HepG2 (cell line): ENCODE results near the gene GIMAP4. TPM values are rescaled to one million over a fixed set of nuclear protein-coding genes. Genes with fewer than 3 reads are reported as not detected.

Experiments used
- ATAC-seq: fragments of 200-7000 bp; cut with Tn5 transposase; 3 replicates; pipeline ENCODE4 v1.9.1; 2020; ENCODE audit warnings: mild to moderate bottlenecking, moderate library complexity
- BruUV-seq: library from RNA; stranded (reverse); fragments of 400-500 nt; replicated peaks from 2 replicates; lab custom pipeline; 2021; lab: Mats Ljungman, UMichigan
- CTCF ChIA-PET: fragments of 300-600 bp; formaldehyde crosslinking; extraction: SDS; loops from one replicate; lab custom pipeline; 2021; ENCODE audit warnings: low total read pairs, inconsistent platforms, low intra/inter-chr PET ratio; lab: Yijun Ruan, JAX
- POLR2A ChIA-PET: fragments of 350-600 bp; sonication (Branson Sonifier 250); formaldehyde crosslinking; loops from one replicate; lab custom pipeline; 2020; ENCODE audit warnings: antibody characterized with exemption, inconsistent platforms; lab: Yijun Ruan, JAX
- DNase-seq: peaks from one replicate; pipeline ENCODE4 v3.0.0-alpha.2; 2015; ENCODE audit warnings: low spot score
- FAIRE-seq: peaks from 3 replicates; lab custom pipeline; 2011; peaks lifted over from hg19 to GRCh38; lab: Jason Lieb, UNC
- H2AFZ ChIP-seq: one replicate; pipeline ENCODE4 v1.6.1; 2011; ENCODE audit warnings: low read length, inconsistent platforms
- H3K27ac ChIP-seq: fragments of 300-600 bp; 3 replicates; pipeline ENCODE4 v1.8.0; 2011; ENCODE audit warnings: mixed run types, mild to moderate bottlenecking, mixed read lengths, low read length, inconsistent platforms; ENCODE audit not compliant: insufficient read depth; ENCODE audit errors: extremely low read length
- H3K27me3 ChIP-seq, 2 experiments: fragments of 200-600 bp in 1 of 2; 2 replicates in 1 of 2; 3 replicates in 1 of 2; pipeline versions ENCODE4 v1.6.0 to v1.8.0; 2011; ENCODE audit warnings: low read length in 2 of 2, mild to moderate bottlenecking in 2 of 2, moderate library complexity in 2 of 2, inconsistent platforms in 1 of 2; ENCODE audit not compliant: insufficient read depth in 2 of 2, control insufficient read depth in 1 of 2
- H3K36me3 ChIP-seq, 2 experiments: fragments of 200-600 bp in 1 of 2; replicated peaks in 1 of 2; 2 replicates in 1 of 2; 3 replicates in 1 of 2; pipeline versions ENCODE4 v1.5.1 to v1.8.0; 2011; ENCODE audit warnings: low read length in 2 of 2, inconsistent platforms in 1 of 2; ENCODE audit not compliant: insufficient read depth in 2 of 2, control insufficient read depth in 1 of 2
- H3K4me1 ChIP-seq: 2 replicates; pipeline ENCODE4 v1.5.1; 2012; ENCODE audit warnings: low read length, inconsistent platforms; ENCODE audit not compliant: insufficient read depth
- H3K4me2 ChIP-seq: 2 replicates; pipeline ENCODE4 v1.6.0; 2011; ENCODE audit warnings: low read depth, low read length, inconsistent platforms
- H3K4me3 ChIP-seq, 3 experiments: fragments of 200-600 bp in 1 of 3; sonication (generic), shearing (Covaris generic) in 1 of 3; replicated peaks in 1 of 3; 2 replicates each; pipeline ENCODE4 v1.5.1; 2011 to 2016; ENCODE audit warnings: low read length in 3 of 3, inconsistent platforms in 2 of 3, low read depth in 2 of 3, mild to moderate bottlenecking in 2 of 3, control low read depth in 1 of 3, mixed read lengths in 1 of 3; ENCODE audit not compliant: insufficient read depth in 1 of 3
- H3K79me2 ChIP-seq: one replicate; pipeline ENCODE4 v1.6.1; 2011; ENCODE audit warnings: low read length, inconsistent platforms; ENCODE audit not compliant: insufficient read depth
- H3K9ac ChIP-seq: 2 replicates; pipeline ENCODE4 v1.6.0; 2011; ENCODE audit warnings: mild to moderate bottlenecking, low read depth, low read length, inconsistent platforms; ENCODE audit not compliant: insufficient read depth
- H3K9me3 ChIP-seq: 2 replicates; pipeline ENCODE4 v1.5.1; 2012; ENCODE audit warnings: mild to moderate bottlenecking, low read length
- H4K20me1 ChIP-seq: 2 replicates; pipeline ENCODE4 v1.6.0; 2011; ENCODE audit warnings: inconsistent platforms, mild to moderate bottlenecking, low read length, moderate library complexity; ENCODE audit not compliant: insufficient read depth
- FOXO1 ChIP-seq: sonication (generic); formaldehyde crosslinking; IDR thresholded peaks from 2 replicates; pipeline ENCODE4 v1.4.0; 2020; ENCODE audit warnings: missing genetic modification reagents
- GPBP1L1 ChIP-seq: sonication (generic); formaldehyde crosslinking; IDR thresholded peaks from 2 replicates; pipeline ENCODE4 v1.5.0; 2020; ENCODE audit warnings: mild to moderate bottlenecking, missing genetic modification reagents
- KAT2B ChIP-seq: fragments of 150-350 bp; IDR thresholded peaks from 2 replicates; pipeline ENCODE4 v1.6.1; 2014; ENCODE audit warnings: low read depth, low read length, borderline replicate concordance
- MXD1 ChIP-seq: sonication (generic); formaldehyde crosslinking; IDR thresholded peaks from 2 replicates; pipeline ENCODE4 v1.4.0; 2020; ENCODE audit warnings: mild to moderate bottlenecking, missing genetic modification reagents
- PTBP1 ChIP-seq: fragments of 200-400 bp; formaldehyde crosslinking; IDR thresholded peaks from 2 replicates; pipeline ENCODE4 v1.6.1; 2018; ENCODE audit warnings: low read length, low read depth; ENCODE audit not compliant: poor library complexity, severe bottlenecking
- RARG ChIP-seq: sonication (generic); formaldehyde crosslinking; IDR thresholded peaks from 2 replicates; pipeline ENCODE4 v1.4.0; 2020; ENCODE audit warnings: low read depth, mild to moderate bottlenecking, missing genetic modification reagents
- SMC3 ChIP-seq: IDR thresholded peaks from 2 replicates; pipeline ENCODE4 v1.6.1; 2011; ENCODE audit warnings: low read length, improper control_type of control experiment
- ZC3H13 ChIP-seq: sonication (generic); formaldehyde crosslinking; IDR thresholded peaks from 2 replicates; pipeline ENCODE4 v1.8.1; 2023; ENCODE audit warnings: mild to moderate bottlenecking, missing genetic modification reagents, moderate library complexity
- ZFP82 ChIP-seq: sonication (generic); formaldehyde crosslinking; IDR thresholded peaks from 2 replicates; pipeline ENCODE4 v1.5.1; 2020; ENCODE audit warnings: mild to moderate bottlenecking, missing genetic modification reagents, borderline replicate concordance
- ZGPAT ChIP-seq: IDR thresholded peaks from 2 replicates; pipeline ENCODE4 v1.6.1; 2016; ENCODE audit warnings: mild to moderate bottlenecking
- ZNF549 ChIP-seq: sonication (generic); formaldehyde crosslinking; IDR thresholded peaks from 2 replicates; pipeline ENCODE4 v1.5.0; 2020; ENCODE audit warnings: missing genetic modification reagents
- WGBS: methylation state at CpG from one replicate; pipeline ENCODE4 v1.1.6; 2017; ENCODE audit warnings: low lambda C conversion rate; 5-methylcytosine and 5-hydroxymethylcytosine counted together
- in situ Hi-C: cut with HindIII; loops from 2 replicates; pipeline ENCODE4 v1.10.0; 2017; ENCODE audit warnings: low pct_unique_long_range_greater_than_20kb; ENCODE audit not compliant: extremely low pct_ligation_motif_present
- intact Hi-C: fragments of 100-400 bp; cut with micrococcal nuclease; formaldehyde crosslinking; loops from one replicate; pipeline ENCODE4 v1.10.0; 2022; ENCODE audit not compliant: unreplicated experiment
- polyA plus RNA-seq, 8 experiments: library from polyadenylated mRNA; depleted of rRNA in 3 of 8; stranded (reverse) in 7 of 8; unstranded in 1 of 8; fragments of >200 nt; fragmentation: Illumina TruSeq in 4 of 8; extraction: Trizol in 4 of 8; gene quantifications; 2 replicates each; pipeline versions ENCODE4 v1.2.1 to v1.2.3, GENCODE V29; 2011 to 2016; ENCODE audit warnings: low read depth in 4 of 8, missing spikeins in 1 of 8, mixed read lengths in 1 of 8; ENCODE audit not compliant: insufficient read depth in 1 of 8
- total RNA-seq, 5 experiments: library from RNA; depleted of rRNA; stranded (reverse); fragments of >200 nt; fragmentation: Illumina TruSeq; extraction: Trizol; gene quantifications; 2 replicates each; pipeline ENCODE4 v1.2.3, GENCODE V29; 2016; ENCODE audit warnings: low read depth in 1 of 5

The GIMAP4 gene
- total and polyA plus RNA-seq, 2 of the 13 experiments (the other 11 are each of a cell fraction or from before 2014, with no cell fraction given) = not detected

GRCh38 chr7:150564566-150564965 lies 2.6 kb upstream of the GIMAP4 start:
- H4K20me1 ChIP-seq = no peaks in the 10 kb centered on the region
- ChIA-PET CTCF (no interaction called here), POLR2A (no interaction called here)
- H3K4me3 ChIP-seq = no peak overlapping the region
- no peak overlapping the region for H3K27ac ChIP-seq
- no peak overlapping the region for H2AFZ ChIP-seq
- no peak for FAIRE-seq
- H3K36me3 ChIP-seq = no peaks in the 10 kb centered on the region
- peaks cover 0 to 12% of the 10 kb centered on the region in 2 experiments; a peak in 1 of 5 replicates for H3K27me3 ChIP-seq
- H3K4me1 ChIP-seq = no peaks in the 10 kb centered on the region
- TF ChIP-seq ZC3H13 (CRISPR knock-in tag) (no peak), FOXO1 (CRISPR knock-in tag) (no peak), SMC3 (no peak), MXD1 (CRISPR knock-in tag) (no peak), ZNF549 (no peak), RARG (no peak), KAT2B (no peak), ZFP82 (CRISPR knock-in tag) (no peak), PTBP1 (no peak), ZGPAT (no peak), GPBP1L1 (CRISPR knock-in tag) (no peak)
- TF ChIP-seq, all 625 proteins: peak for 0
- Histone ChIP-seq H3K79me2 (no peaks in the 10 kb centered on the region), H3K9me3 (peaks cover 13% of the 10 kb centered on the region; the same call in 1 of the 2 replicates), H3K4me2 (no peak overlapping the region), H3K9ac (no peak overlapping the region)
- ATAC-seq (no peak), DNase-seq (no peak)
- in situ Hi-C loops (no loop called here), intact Hi-C loops (no loop called here)
- no TSS peak for BruUV-seq
- WGBS = 2% methylated on average over 3 of the region's 3 CpGs
